ENCODE results near the gene POLD1.

POLD1 gene

GRCh38 chr19:50418176-50419021 is 34.3 kb downstream of the POLD1 start, which contains the start of gene SPIB:
SPIB (plus strand) TSS chr19:50418938; CDS start chr19:50418963, 25 bp downstream.
- DNase-seq (ENCODE audit: low spot score): no peak

GRCh38 chr19:50419022-50419579 is 35.0 kb downstream of the POLD1 start:
- DNase-seq (ENCODE audit: low spot score): no peak

GRCh38 chr19:50419580-50420035 is 35.5 kb downstream of the POLD1 start:
- no peak for DNase-seq (ENCODE audit: low spot score)

GRCh38 chr19:50420127-50420526 is 36.0 kb downstream of the POLD1 start:
- DNase-seq (ENCODE audit: low spot score): no peak

- DNase-seq (ENCODE audit: low spot score): no peak
Measured at GRCh38 chr19:50420808-50421207, 36.7 kb downstream of the POLD1 start.

GRCh38 chr19:50422397-50423278 is 38.5 kb downstream of the POLD1 start:
- DNase-seq (ENCODE audit: low spot score): no peak

GRCh38 chr19:50423279-50424113 is 39.3 kb downstream of the POLD1 start:
- DNase-seq (ENCODE audit: low spot score): no peak

GRCh38 chr19:50425581-50425980 is 41.4 kb downstream of the POLD1 start:
- DNase-seq (ENCODE audit: low spot score): no peak

GRCh38 chr19:50427318-50427925 is 43.3 kb downstream of the POLD1 start:
- no peak for DNase-seq (ENCODE audit: low spot score)

GRCh38 chr19:50427997-50428425 is 43.9 kb downstream of the POLD1 start:
- DNase-seq (ENCODE audit: low spot score): peak; percentile 70

- no peak for DNase-seq (ENCODE audit: low spot score)
Measured at GRCh38 chr19:50428772-50429463, 44.8 kb downstream of the POLD1 start.

GRCh38 chr19:50430888-50431342 is 46.8 kb downstream of the POLD1 start:
- DNase-seq (ENCODE audit: low spot score): no peak

- peak; percentile 71 for DNase-seq (ENCODE audit: low spot score)
Measured at GRCh38 chr19:50431343-50432220, 47.4 kb downstream of the POLD1 start.

- no peak for DNase-seq (ENCODE audit: low spot score)
Measured at GRCh38 chr19:50432221-50433028, 48.3 kb downstream of the POLD1 start, which contains the start of gene MYBPC2. MYBPC2 (plus strand) TSS chr19:50432892; CDS start chr19:50432954, 62 bp downstream.

GRCh38 chr19:50433201-50434180 is 49.3 kb downstream of the POLD1 start:
- DNase-seq (ENCODE audit: low spot score): no peak

GRCh38 chr19:50434525-50434924 is 50.4 kb downstream of the POLD1 start:
- no peak for DNase-seq (ENCODE audit: low spot score)

GRCh38 chr19:50435221-50435620 is 51.1 kb downstream of the POLD1 start:
- DNase-seq (ENCODE audit: low spot score): no peak

All from globus pallidus (tissue), 1 donor.